ENCODE results near the gene STIL.

- TF ChIP-seq CTCF (IDR thresholded peaks at IDR 0.05) (no peak), POLR2A (IDR thresholded peaks at IDR 0.05) (no peak)
Measured at GRCh38 chr1:47235241-47235681, 78.7 kb downstream of the STIL start.
